ENCODE data around the gene IL5RA.

The IL5RA gene

GRCh38 chr3:3137526-3137925 is 27.4 kb upstream of the IL5RA start:
- TF ChIP-seq, protein P1, sequence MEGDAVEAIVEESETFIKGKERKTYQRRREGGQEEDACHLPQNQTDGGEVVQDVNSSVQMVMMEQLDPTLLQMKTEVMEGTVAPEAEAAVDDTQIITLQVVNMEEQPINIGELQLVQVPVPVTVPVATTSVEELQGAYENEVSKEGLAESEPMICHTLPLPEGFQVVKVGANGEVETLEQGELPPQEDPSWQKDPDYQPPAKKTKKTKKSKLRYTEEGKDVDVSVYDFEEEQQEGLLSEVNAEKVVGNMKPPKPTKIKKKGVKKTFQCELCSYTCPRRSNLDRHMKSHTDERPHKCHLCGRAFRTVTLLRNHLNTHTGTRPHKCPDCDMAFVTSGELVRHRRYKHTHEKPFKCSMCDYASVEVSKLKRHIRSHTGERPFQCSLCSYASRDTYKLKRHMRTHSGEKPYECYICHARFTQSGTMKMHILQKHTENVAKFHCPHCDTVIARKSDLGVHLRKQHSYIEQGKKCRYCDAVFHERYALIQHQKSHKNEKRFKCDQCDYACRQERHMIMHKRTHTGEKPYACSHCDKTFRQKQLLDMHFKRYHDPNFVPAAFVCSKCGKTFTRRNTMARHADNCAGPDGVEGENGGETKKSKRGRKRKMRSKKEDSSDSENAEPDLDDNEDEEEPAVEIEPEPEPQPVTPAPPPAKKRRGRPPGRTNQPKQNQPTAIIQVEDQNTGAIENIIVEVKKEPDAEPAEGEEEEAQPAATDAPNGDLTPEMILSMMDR (IDR thresholded peaks at IDR 0.05; ENCODE audit: extremely low read depth, missing control alignments): no peak
- DNase-seq (ENCODE audit: low spot score): no peak

DNA sequence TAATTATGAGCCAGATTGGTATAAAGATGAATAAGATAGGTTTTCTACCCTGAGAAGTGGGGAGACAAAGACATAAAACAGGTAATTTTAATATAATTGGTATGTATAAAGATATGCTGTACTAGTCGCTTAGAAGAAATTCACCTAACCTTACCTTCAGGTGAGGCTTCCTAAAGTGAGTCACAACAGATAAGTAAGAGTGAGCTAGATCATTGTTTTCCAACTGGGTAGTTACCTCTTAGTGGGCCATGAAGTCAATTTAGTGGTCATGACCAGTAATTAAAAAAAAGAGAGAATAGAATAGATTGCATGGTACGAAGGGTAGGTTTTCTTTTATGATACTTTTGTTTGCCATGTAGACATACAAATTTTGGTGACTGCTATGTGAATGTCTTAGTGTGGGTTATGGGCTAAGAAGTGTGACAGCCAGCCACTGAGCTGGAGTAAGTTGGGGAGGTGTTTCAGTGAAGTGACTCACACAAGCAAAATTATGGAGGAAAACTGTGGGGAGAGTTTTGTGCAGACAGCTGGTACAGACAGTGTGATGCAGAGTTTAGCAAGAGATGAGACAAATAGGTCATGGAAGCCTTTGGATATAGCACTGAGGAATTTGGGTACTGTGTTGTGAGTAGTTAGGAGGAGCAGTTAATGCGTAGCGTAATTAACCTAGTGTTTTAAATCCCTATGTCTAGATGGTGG is 24.7 kb upstream of the IL5RA start:
- DNase-seq (ENCODE audit: low spot score): no peak
- TF ChIP-seq, protein P1 (IDR thresholded peaks at IDR 0.05; ENCODE audit: extremely low read depth, missing control alignments): no peak

DNA sequence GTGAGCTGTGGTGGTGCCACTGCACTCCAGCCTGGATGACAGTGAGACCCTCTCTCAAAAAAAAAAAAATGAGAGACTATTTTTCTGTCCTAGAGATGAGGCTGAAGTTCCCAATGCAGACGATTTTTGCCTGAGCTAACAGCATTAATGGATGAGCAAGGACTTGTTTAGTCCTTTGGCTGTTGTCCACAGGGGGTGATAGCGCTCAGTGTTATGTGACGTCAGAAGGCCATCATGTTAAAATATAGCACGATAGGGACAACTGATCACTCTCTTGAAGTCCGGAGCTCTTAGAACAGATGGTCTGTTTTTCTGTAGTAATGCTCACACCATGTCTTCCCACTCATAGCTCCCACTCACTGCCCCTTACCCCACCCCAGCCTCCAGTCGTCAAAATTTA is 23.3 kb upstream of the IL5RA start:
- TF ChIP-seq, protein P1 (IDR thresholded peaks at IDR 0.05; ENCODE audit: extremely low read depth, missing control alignments): no peak
- DNase-seq (ENCODE audit: low spot score): no peak

DNA sequence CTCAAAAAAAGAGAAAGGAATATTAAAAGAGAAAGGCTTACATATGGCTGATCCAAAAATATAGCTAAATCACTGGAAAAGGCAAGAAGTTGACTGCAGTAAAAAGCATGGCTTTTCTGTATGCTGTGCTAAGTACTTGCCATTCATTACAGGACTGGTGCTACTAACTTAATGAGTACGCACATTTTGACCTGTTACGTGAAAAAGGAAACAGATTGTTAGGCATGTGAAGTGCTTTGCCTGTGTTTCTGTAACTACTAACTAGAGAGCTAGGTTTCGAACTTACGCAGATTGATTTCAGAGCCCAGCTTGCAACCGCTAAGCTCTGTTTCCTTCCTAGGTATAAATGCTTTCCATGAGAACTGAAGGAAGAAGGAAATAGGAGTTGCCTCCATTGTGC is 19.4 kb upstream of the IL5RA start:
- DNase-seq (ENCODE audit: low spot score): no peak
- TF ChIP-seq, protein P1 (IDR thresholded peaks at IDR 0.05; ENCODE audit: extremely low read depth, missing control alignments): no peak

DNA sequence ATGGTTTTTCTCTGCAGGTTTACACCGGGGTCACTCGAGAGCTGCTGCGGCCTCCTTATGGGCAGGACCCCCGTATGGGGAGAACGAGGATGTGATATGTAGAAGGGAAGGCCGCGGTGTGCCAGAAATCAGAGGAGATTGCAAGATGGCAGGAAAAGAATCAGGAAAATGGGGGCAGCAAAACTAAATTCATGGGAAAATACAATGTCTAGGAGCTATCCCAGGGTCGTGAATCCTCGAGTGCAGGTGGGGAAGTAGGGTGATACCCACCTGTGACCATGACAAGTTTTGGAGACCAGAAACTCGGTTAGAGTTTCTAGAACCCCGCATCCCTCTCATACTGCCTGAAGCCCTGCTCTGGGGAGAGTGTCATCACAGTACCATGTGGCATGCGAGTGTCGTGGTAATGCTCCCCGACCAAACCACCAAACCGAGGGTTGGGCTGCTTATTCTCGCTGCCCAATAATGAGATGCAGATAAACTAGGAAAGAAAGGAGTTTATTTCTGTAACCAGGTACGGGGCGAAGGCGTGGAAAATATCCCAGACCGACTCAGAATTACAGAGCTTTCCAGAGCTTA is 17.3 kb upstream of the IL5RA start:
- TF ChIP-seq, protein P1 (IDR thresholded peaks at IDR 0.05; ENCODE audit: extremely low read depth, missing control alignments): no peak

DNA sequence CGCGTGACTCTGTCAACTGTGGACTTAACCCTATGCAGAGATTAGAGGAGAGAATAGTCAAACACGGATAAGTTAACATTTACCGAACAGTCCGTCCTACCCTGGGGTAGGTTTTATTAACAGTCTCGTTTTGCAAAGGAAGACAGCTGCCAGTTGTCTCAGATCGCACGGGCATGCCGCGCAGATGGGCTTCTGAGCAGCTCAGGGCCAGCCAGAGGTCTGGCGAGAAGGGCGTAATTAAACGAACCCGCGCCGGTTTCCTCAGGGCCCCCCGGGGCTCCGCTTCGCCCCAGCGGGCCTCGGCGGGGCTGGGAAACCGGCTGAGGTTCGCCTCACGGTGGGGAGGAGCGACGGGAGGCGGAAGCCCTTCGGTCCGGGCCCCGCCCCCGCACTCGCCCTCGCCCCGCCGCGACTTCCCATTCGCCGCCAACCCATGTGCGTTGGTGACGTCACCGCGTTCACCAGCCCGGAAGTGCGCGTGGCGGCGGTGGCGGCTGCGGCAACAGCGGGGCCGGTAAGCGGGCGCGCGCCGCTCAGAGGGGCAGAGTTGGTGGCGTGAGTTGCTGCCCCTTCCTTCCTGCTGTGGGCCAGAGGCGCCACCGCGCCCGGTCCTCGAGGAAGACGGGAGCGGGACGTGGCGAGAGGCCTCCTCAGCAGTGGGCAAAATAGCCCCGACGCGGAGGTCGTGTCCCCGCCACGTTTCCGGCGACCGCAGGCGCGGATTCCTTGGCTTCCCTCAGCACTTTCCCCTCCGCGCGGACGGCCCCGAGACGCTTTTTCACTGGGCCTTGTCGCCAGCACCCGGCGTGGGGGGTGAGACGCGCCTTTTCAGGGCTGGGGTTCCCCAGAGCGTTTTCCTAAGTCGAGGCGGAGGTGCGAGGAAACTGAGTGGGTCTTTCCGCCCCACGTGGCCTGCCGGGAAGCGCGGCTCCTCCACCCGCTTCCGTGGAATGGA is 16.6 kb upstream of the IL5RA start, which contains the start of gene TRNT1:
Gene TRNT1 (plus strand): TSS at position 464 of the 955 bp plus-strand sequence. CDS start 2,101 bp downstream, outside the sequence.
- TF ChIP-seq, protein P1 (IDR thresholded peaks at IDR 0.05; ENCODE audit: extremely low read depth, missing control alignments): no peak
- DNase-seq (ENCODE audit: low spot score): peak; percentile 96

More for the DNA sequence above, 17.3 kb upstream of the IL5RA start:
- DNase-seq (ENCODE audit: low spot score): peak; percentile 25

All from GM20000 (cell line).